Activated CD4-positive, alpha-beta T cell treated with anti-CD3 and anti-CD28 coated beads for 4 hours (primary cell): ENCODE results near the gene TTLL6.

Experiments used
- DNase-seq, 2 donors: peaks; one replicate each; pipeline ENCODE4 v3.0.0-alpha.2; 2020

Gene TTLL6

GRCh38 chr17:48757524-48757961 lies 59.5 kb downstream of the TTLL6 start:
- no peak for DNase-seq

GRCh38 chr17:48756830-48757251 lies 60.2 kb downstream of the TTLL6 start:
- no peak for DNase-seq

- DNase-seq = no peak
Measured at GRCh38 chr17:48755356-48755755, 61.7 kb downstream of the TTLL6 start.

- DNase-seq = no peak
Measured at GRCh38 chr17:48754500-48755261, 62.3 kb downstream of the TTLL6 start.

DNA sequence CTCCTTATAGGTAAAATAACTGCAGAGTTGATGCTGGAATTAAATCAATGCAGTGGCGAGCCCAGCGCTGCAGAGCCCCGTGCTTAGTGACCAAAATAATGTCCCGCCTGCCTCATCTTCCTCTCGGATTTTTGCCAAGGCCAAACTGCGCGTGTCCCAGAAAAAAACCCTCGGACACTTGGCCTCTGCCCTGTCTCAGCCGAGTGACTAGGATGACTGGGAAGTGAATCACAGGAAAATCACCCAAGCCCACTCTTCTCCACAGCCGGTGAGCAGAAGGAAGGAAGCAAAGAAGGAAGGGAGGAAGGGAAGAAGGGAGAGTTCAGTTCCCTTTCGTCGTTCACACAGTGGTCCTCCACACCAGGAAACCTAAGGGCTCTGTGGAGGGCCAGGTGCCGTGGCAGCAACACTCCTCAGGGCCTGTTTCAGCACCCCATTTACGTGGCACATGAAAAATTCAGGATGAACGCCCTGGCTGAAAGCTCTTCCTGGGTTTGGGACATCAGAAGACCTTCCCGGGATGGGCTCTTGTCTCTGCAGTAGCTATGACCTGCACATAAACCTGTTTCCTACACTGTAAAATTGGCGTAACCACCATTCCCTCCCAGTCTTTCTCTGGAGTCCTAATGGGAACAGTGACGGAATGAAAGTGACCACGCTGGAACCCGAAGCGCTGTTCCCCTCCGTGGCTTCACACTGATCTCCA lies 63.1 kb downstream of the TTLL6 start:
- no peak for DNase-seq

GRCh38 chr17:48752399-48753288 lies 64.4 kb downstream of the TTLL6 start:
- no peak for DNase-seq

- DNase-seq = no peak
Measured at GRCh38 chr17:48751733-48752398, 65.2 kb downstream of the TTLL6 start.

DNA sequence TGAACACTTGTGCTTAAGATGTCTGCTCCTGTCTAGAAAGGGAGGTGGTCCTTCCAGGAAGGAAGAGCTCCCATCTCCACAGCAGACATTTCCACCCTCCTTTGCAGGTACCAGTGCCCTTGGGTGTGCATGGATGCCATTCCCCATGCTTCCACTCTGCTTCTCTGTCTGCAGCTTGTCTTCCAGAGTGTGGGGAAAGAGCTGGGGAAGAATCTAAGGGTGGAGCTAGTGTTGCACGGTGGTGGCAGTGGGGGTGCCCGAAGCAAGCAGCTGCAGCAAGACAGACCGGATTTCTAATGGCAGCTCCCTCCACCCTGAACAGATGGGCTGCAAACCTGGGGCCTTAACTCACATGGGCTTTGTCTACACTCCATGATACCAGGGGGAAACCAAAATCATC lies 65.9 kb downstream of the TTLL6 start:
- DNase-seq = no peak

GRCh38 chr17:48749621-48750553 lies 67.1 kb downstream of the TTLL6 start:
- no peak for DNase-seq

DNA sequence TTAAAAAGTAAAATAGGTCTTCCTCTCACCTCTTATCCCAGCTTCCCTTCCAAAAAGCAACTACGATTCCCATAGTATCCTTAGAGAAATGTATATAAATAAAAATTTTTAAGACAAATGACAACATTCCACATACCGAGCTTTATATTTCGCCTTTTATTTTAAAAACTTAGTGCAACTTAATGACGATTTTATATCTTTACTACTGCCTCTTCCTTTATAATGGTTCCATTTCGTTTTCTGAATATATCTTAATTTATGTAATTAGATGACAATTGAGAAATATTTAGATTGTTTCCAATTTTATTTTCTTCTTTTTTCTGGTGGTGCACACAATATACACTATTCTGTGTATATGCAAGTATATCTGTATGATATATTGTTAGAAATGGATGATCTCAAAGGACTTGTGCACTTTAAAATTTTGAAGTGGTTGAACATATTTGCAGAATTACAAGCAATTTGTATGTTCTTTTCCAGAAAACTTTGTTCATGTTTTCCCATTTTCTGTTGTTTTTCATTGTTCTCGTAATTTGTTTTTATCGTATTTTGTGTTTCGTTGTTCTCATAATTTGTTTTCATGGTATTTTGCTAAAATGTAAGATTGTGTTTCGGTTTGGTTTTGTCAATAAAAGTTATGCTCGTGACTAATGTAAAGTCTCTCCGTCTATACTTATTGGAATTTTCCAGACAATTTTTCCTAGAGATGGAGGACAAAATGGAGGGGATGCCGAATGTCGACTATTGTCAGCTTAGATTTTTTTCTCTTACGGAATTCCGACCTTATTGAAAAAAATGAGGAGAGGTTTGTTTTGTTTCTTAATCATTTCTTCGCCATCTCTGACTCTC lies 68.1 kb downstream of the TTLL6 start:
- no peak for DNase-seq

GRCh38 chr17:48747445-48748363 lies 69.3 kb downstream of the TTLL6 start:
- DNase-seq = no peak

- no peak for DNase-seq
Measured at GRCh38 chr17:48746916-48747444, 70.0 kb downstream of the TTLL6 start.

DNA sequence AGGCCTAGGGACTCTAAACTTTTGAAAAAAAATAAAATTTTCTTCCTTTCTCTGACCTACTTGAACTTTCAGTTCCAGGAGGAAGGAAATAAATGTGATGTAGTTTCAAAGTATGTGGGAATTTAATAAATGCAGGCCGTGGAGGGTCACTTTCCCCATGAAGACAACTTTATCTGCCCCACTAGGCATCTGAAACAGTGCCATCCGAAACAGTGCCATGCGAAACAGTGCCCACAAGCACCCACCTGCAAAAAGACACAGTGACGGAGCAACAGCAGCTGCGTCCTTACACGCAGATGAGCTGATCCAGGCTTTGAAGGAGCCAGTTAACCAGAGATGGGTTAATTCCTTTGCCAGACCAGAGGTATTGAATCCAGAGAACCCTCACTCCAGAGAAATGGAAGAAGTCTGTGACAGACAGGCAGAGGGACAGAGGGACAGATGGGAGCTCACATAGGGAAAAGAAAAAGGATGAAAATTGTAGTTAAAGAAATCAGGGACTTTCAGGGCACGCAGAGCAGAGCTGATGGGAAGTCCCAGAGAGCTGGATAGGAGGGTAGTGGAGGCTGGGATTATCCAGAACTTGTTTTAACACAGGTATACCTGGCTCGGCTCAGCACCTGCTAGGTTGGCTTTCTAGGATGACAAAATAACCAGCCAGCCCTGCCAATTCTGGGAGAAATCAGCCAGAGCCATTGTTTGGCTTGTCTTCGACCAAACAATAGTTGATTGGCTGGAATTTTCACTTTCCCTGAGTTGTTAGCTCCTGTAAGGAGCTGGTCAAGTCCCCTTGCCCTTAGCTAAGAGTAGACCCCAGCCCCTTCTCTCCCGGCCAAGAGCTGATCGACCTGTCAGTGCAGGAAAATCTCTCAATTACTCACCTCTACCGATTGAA lies 71.4 kb downstream of the TTLL6 start:
- DNase-seq = no peak

GRCh38 chr17:48740537-48740936 lies 76.5 kb downstream of the TTLL6 start:
- no peak for DNase-seq

GRCh38 chr17:48738803-48739526 lies 78.1 kb downstream of the TTLL6 start:
- no peak for DNase-seq

DNA sequence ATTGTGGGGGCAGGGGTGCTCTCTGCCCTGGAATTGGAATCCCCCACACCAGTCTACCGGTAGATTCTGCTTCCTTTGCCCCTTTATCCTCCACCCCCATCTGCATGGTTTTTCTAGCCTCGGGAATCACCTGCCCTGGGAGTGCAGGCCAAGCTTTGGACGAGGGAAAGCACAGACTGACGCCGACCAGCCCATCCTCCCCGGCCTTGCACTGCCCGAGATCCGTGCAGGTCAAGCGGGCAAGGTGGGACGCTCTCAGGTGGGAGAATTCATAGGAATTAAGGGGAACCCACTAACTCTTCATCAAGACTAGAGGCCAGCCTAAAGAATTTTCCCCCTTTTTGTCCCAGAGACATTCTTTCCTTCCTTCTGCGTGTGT lies 78.6 kb downstream of the TTLL6 start:
- no peak for DNase-seq

DNA sequence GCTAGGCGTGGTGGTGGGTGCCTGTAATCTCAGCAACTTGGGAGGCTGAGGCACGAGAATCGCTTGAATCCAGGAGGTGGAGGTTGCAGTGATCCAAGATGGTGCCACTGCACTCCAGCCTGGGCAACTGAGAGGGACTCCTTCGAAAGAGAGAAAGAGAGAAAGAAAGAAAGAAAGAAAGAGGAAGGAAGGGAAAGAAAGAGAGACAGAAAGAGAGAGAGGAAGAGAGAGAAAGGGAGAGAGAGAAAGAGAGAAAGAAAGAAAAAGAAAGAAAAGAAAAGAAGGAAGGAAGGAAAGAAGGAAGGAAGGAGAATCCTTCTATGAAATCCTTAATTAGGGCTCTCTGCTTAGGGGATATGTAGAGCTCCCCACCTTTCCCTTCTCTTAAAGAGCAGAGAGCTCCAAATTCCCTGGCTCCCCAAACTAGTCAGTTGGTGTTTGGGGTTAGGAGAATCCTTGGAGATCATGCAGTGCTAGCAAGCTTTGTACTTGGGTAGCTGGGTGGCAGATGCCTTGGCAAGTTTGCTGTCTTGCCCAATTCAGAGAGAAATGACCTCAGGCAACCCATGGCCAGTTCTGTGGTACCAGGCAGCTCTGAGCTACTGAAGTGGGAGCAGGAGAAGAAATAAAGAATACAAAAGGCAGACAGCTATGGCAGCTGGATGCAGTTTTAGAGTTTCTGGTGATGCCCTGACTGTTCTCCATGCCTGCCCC lies 79.5 kb downstream of the TTLL6 start:
- no peak for DNase-seq
